Measurements from ENCODE around the gene BUD23. TPM values are rescaled to one million over a fixed set of nuclear protein-coding genes. Genes with fewer than 3 reads are reported as not detected.
A peak's percentile ranks its signal among the peaks of the same experiment; 100 is the strongest.

BUD23 gene
- total RNA-seq, 1 donor from 2014 or later, result 42.6 TPM

DNA sequence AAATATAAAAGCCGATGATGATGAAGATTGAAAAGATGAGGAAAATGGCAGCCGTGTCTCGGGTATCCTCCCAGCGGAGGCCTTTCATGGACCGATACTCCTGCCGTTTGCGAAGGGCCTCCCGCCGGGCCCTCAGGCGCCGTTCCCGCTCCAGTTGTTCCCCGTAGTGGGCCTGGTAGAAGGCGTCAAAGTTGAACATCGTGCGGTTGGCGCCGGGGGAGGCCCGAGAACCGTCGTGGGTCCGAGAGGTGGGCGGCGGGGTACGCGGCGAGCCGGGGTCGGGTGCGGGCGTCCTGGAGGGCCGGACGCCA, 697 bp upstream of the BUD23 start:
- Mint-ChIP-seq H3K4me3 (ENCODE audit: unreplicated experiment) (peak overlapping the region; percentile 98), H3K4me1 (ENCODE audit: low read depth) (peaks cover 37% of the 10 kb centered on the region), H3K36me3 (ENCODE audit: low read depth) (peaks cover 11% of the 10 kb centered on the region), H3K27ac (ENCODE audit: unreplicated experiment) (peak overlapping the region; percentile 95), H3K27me3 (ENCODE audit: low read depth) (no peaks in the 10 kb centered on the region), H3K9me3 (ENCODE audit: low read depth) (no peaks in the 10 kb centered on the region)
- no peak for DNase-seq (ENCODE audit: low spot score)
- TF ChIP-seq CTCF (IDR thresholded peaks at IDR 0.05), result no peak

DNA sequence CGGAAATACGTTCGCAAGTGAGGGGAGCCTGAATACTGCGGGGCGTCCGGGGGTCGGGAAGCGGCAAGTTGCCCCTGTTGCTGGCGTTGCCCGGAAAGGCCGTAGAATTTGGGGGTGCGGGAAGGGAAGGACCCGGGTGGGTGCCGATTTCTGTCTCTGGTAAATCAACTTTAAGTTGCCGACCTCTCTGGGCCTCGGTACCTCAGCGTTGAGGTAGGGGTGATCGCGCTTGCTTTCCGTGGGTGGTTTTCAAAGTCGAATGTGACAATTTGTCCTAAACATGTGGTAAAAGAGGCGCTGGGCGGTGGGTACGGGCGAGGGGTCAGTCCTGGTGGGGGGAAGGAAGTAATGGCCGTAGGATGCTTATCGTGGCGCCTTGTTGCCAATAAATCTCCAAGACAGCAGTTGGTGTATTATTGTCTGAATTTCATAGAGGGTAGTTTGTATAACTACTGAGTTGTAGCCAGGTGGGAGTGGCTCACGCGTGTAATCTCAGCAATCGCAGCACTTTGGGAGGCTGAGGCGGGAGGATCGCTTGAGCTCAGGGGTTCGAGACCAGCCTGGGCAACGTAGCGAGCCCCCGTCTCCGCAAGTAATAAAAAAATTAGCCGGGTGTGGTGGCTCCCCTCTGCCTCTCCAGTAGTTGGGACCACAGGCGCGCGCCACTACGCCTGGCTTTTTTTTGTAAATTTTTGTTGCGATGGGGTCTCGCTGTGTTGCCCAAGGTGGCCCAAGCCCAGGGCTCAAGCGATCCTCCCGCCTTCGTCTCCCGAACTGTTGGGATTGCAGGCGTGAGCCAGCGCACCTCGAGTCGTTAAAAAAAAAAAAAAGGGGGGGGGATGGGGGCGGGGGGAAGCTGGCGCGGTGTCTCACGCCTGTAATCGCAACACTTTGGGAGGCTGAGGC, 644 bp downstream of the BUD23 start:
- Mint-ChIP-seq H3K4me1 (ENCODE audit: low read depth) (peaks cover 37% of the 10 kb centered on the region), H3K9me3 (ENCODE audit: low read depth) (no peaks in the 10 kb centered on the region), H3K36me3 (ENCODE audit: low read depth) (peaks cover 10% of the 10 kb centered on the region), H3K27ac (ENCODE audit: unreplicated experiment) (peak overlapping the region; percentile 91), H3K4me3 (ENCODE audit: unreplicated experiment) (peak overlapping the region; percentile 98), H3K27me3 (ENCODE audit: low read depth) (no peaks in the 10 kb centered on the region)
- TF ChIP-seq CTCF (IDR thresholded peaks at IDR 0.05), result no peak
- no peak for DNase-seq (ENCODE audit: low spot score)

GRCh38 chr7:73685311-73685710, 1.9 kb downstream of the BUD23 start:
- H3K4me3 Mint-ChIP-seq (ENCODE audit: unreplicated experiment), result no peak overlapping the region

DNA sequence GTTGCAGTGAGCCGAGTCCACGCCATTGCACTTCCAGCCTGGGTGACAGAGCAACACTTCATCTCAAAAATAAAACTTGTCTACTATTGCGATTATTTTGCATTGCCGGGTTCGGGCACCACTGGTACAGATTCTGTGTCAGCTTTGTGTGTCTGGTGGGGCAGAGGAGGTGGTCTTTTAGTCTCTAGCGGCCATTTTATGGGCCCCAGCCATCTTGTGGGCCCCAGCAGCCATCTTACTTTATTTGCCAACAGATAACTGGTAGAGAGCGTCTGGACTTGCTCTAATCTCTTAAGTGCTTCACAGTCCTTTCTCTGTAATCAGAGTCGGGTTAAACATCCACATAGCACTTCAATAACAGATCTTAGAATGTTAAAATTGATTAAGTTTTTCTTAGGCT, 4.9 kb downstream of the BUD23 start:
- H3K36me3 Mint-ChIP-seq (ENCODE audit: low read depth), result peaks cover 26% of the 10 kb centered on the region
- no peak overlapping the region for H3K4me3 Mint-ChIP-seq (ENCODE audit: unreplicated experiment)
- DNase-seq (ENCODE audit: low spot score), result no peak
- TF ChIP-seq CTCF (IDR thresholded peaks at IDR 0.05), result no peak
- H3K9me3 Mint-ChIP-seq (ENCODE audit: low read depth), result no peaks in the 10 kb centered on the region
- H3K27me3 Mint-ChIP-seq (ENCODE audit: low read depth), result no peaks in the 10 kb centered on the region
- no peak overlapping the region for H3K27ac Mint-ChIP-seq (ENCODE audit: unreplicated experiment)
- peaks cover 10% of the 10 kb centered on the region for H3K4me1 Mint-ChIP-seq (ENCODE audit: low read depth)

More at GRCh38 chr7:73685311-73685710, 1.9 kb downstream of the BUD23 start:
- Mint-ChIP-seq H3K27me3 (ENCODE audit: low read depth) (no peaks in the 10 kb centered on the region), H3K4me1 (ENCODE audit: low read depth) (peaks cover 34% of the 10 kb centered on the region), H3K9me3 (ENCODE audit: low read depth) (no peaks in the 10 kb centered on the region), H3K36me3 (ENCODE audit: low read depth) (peaks cover 18% of the 10 kb centered on the region), H3K27ac (ENCODE audit: unreplicated experiment) (no peak overlapping the region)
- no peak for DNase-seq (ENCODE audit: low spot score)
- no peak for TF ChIP-seq CTCF (IDR thresholded peaks at IDR 0.05)

DNA sequence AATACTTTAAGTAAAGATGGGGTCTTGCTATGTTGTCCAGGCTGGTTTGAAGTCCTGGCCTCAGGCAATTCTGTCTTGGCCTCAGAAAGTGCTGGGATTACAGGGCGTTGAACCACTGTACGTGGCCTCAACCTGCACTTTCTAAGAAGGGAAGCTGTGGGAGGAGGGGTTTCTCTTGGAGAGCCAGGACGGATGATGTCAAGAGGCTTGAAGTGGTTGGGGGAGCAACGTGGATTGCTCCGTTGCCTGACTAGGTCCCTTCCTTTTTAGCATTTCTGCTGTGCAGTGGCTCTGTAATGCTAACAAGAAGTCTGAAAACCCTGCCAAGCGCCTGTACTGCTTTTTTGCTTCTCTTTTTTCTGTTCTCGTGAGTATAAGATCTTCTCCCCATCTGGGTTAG, 7.2 kb downstream of the BUD23 start:
- Mint-ChIP-seq H3K27ac (ENCODE audit: unreplicated experiment) (no peak overlapping the region), H3K4me3 (ENCODE audit: unreplicated experiment) (no peak overlapping the region), H3K27me3 (ENCODE audit: low read depth) (no peaks in the 10 kb centered on the region), H3K4me1 (ENCODE audit: low read depth) (peaks cover 6% of the 10 kb centered on the region), H3K36me3 (ENCODE audit: low read depth) (peaks cover 35% of the 10 kb centered on the region), H3K9me3 (ENCODE audit: low read depth) (no peaks in the 10 kb centered on the region)
- TF ChIP-seq CTCF (IDR thresholded peaks at IDR 0.05), result no peak
- no peak for DNase-seq (ENCODE audit: low spot score)
